Right lobe of liver (tissue), 4 donors: ENCODE measurements around the gene ADAMTS2.
"Not testable (repeated sequence)": the region's sequence is repeated elsewhere in the genome, so short reads cannot be mapped to it uniquely, and the experiment has no call there.

Experiments used
- POLR2A ChIP-seq: fragments of 450-650 bp; IDR thresholded peaks from one replicate; pipeline ENCODE4 v1.6.1; 2017; ENCODE audit warnings: antibody characterized with exemption, mild to moderate bottlenecking
- TF ChIP-seq, protein P1 (sequence below), 4 donors: fragments of 200-600 bp in 3 of 4; fragments of 450-650 bp in 1 of 4; IDR thresholded peaks; one replicate each; pipeline versions ENCODE4 v1.5.1 to v1.8.0; 2016 to 2022; ENCODE audit warnings: antibody characterized with exemption in 4 of 4, mild to moderate bottlenecking in 2 of 4
- donor health status: DM: no; HTN: no; CAD: no.
- donor health status: DM: no; HTN: no; CAD: no.
- donor health status: DM: no; HTN: yes; CAD: no.

DNA sequence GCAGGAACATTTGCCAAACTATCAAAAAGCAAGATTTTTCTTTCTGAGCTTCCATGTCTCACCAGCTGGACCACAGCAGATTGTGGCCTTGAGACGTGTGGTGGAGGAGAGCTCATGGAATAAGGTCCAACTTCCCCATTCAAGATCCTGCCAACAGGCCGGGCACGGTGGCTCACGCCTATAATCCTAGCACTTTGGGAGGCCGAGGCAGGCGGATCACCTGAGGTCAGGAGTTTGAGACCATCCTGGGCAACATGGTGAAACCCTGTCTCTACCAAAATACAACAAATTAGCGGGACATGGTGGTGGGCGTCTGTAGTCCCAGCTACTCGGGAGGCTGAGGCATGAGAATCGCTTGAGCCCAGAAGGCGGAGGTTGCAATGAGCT is 59.5 kb downstream of the ADAMTS2 start:
- not testable (repeated sequence) for TF ChIP-seq POLR2A
- TF ChIP-seq, protein P1, sequence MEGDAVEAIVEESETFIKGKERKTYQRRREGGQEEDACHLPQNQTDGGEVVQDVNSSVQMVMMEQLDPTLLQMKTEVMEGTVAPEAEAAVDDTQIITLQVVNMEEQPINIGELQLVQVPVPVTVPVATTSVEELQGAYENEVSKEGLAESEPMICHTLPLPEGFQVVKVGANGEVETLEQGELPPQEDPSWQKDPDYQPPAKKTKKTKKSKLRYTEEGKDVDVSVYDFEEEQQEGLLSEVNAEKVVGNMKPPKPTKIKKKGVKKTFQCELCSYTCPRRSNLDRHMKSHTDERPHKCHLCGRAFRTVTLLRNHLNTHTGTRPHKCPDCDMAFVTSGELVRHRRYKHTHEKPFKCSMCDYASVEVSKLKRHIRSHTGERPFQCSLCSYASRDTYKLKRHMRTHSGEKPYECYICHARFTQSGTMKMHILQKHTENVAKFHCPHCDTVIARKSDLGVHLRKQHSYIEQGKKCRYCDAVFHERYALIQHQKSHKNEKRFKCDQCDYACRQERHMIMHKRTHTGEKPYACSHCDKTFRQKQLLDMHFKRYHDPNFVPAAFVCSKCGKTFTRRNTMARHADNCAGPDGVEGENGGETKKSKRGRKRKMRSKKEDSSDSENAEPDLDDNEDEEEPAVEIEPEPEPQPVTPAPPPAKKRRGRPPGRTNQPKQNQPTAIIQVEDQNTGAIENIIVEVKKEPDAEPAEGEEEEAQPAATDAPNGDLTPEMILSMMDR (IDR thresholded peaks at IDR 0.05): not testable (repeated sequence)
